DMS79 treated with DMSO at 0.1 percent for 48 hours (cell line): ENCODE data around the gene ITGA11.
"Not testable (repeated sequence)": the region's sequence is repeated elsewhere in the genome, so short reads cannot be mapped to it uniquely, and the experiment has no call there.

ENCODE experiments used
- DNase-seq: peaks from one replicate; lab custom pipeline; 2025; lab: John Stamatoyannopoulos, UW

ITGA11 gene

GRCh38 chr15:68409736-68410370 lies 22.1 kb downstream of the ITGA11 start:
- no peak for DNase-seq

GRCh38 chr15:68408971-68409370 lies 23.0 kb downstream of the ITGA11 start:
- no peak for DNase-seq

- DNase-seq = no peak
Observed at GRCh38 chr15:68407886-68408881, 23.8 kb downstream of the ITGA11 start.

- DNase-seq = no peak
Observed at GRCh38 chr15:68407141-68407885, 24.6 kb downstream of the ITGA11 start.

GRCh38 chr15:68405378-68406250 lies 26.3 kb downstream of the ITGA11 start:
- no peak for DNase-seq

GRCh38 chr15:68404056-68404798 lies 27.7 kb downstream of the ITGA11 start:
- no peak for DNase-seq

- no peak for DNase-seq
Observed at GRCh38 chr15:68403161-68403941, 28.6 kb downstream of the ITGA11 start.

GRCh38 chr15:68402432-68403160 lies 29.4 kb downstream of the ITGA11 start:
- DNase-seq = no peak

- DNase-seq = no peak
Observed at GRCh38 chr15:68401496-68402431, 30.2 kb downstream of the ITGA11 start.

GRCh38 chr15:68400066-68400456 lies 31.9 kb downstream of the ITGA11 start:
- DNase-seq = no peak

- no peak for DNase-seq
Observed at GRCh38 chr15:68399096-68400065, 32.6 kb downstream of the ITGA11 start.

- DNase-seq = not testable (repeated sequence)
Observed at GRCh38 chr15:68397999-68398398, 34.0 kb downstream of the ITGA11 start.

GRCh38 chr15:68396068-68396467 lies 35.9 kb downstream of the ITGA11 start:
- DNase-seq = no peak

- no peak for DNase-seq
Observed at GRCh38 chr15:68391121-68391520, 40.8 kb downstream of the ITGA11 start.

- no peak for DNase-seq
Observed at GRCh38 chr15:68389936-68390817, 41.8 kb downstream of the ITGA11 start.
